ENCODE results near the gene C1orf52. TPM values are rescaled to one million over a fixed set of nuclear protein-coding genes. Genes with fewer than 3 reads are reported as not detected.

Gene C1orf52
- 55.1 and 62.1 TPM in 2 replicates for total RNA-seq (2014; rRNA removed; shearing (Covaris generic))

GRCh38 chr1:85259118-85259911, at the start of gene C1orf52:
Gene C1orf52, minus strand, starts transcription at chr1:85259662. Its CDS starts 29 bp downstream, at chr1:85259633.
- DNase-seq (ENCODE audit: low read depth), result peak; percentile 97

- DNase-seq (ENCODE audit: low read depth), result peak; percentile 46
Observed at GRCh38 chr1:85308833-85309350, 49.4 kb upstream of the C1orf52 start.

GRCh38 chr1:85307987-85308832, 48.7 kb upstream of the C1orf52 start:
- DNase-seq (ENCODE audit: low read depth), result peak; percentile 97

GRCh38 chr1:85306236-85306635, 46.8 kb upstream of the C1orf52 start:
- no peak for DNase-seq (ENCODE audit: low read depth)

GRCh38 chr1:85303440-85304162, 44.1 kb upstream of the C1orf52 start:
- DNase-seq (ENCODE audit: low read depth), result no peak

GRCh38 chr1:85300140-85300539, 40.7 kb upstream of the C1orf52 start:
- no peak for DNase-seq (ENCODE audit: low read depth)

GRCh38 chr1:85297855-85298629, 38.6 kb upstream of the C1orf52 start:
- DNase-seq (ENCODE audit: low read depth), result peak; percentile 99

- no peak for DNase-seq (ENCODE audit: low read depth)
Observed at GRCh38 chr1:85297538-85297854, 38.0 kb upstream of the C1orf52 start.

GRCh38 chr1:85296980-85297379, 37.5 kb upstream of the C1orf52 start:
- DNase-seq (ENCODE audit: low read depth), result peak; percentile 58

- DNase-seq (ENCODE audit: low read depth), result peak; percentile 37
Observed at GRCh38 chr1:85295654-85296053, 36.2 kb upstream of the C1orf52 start.

- peak; percentile 89 for DNase-seq (ENCODE audit: low read depth)
Observed at GRCh38 chr1:85295006-85295431, 35.6 kb upstream of the C1orf52 start.

- no peak for DNase-seq (ENCODE audit: low read depth)
Observed at GRCh38 chr1:85290826-85291225, 31.4 kb upstream of the C1orf52 start.

GRCh38 chr1:85289848-85290335, 30.4 kb upstream of the C1orf52 start:
- DNase-seq (ENCODE audit: low read depth), result no peak

- DNase-seq (ENCODE audit: low read depth), result peak; percentile 98
Observed at GRCh38 chr1:85289207-85289847, 29.9 kb upstream of the C1orf52 start.

GRCh38 chr1:85284202-85284601, 24.7 kb upstream of the C1orf52 start:
- no peak for DNase-seq (ENCODE audit: low read depth)

- DNase-seq (ENCODE audit: low read depth), result no peak
Observed at GRCh38 chr1:85283475-85284199, 24.2 kb upstream of the C1orf52 start.

GRCh38 chr1:85282424-85282823, 23.0 kb upstream of the C1orf52 start:
- DNase-seq (ENCODE audit: low read depth), result no peak

- DNase-seq (ENCODE audit: low read depth), result no peak
Observed at GRCh38 chr1:85280636-85281035, 21.2 kb upstream of the C1orf52 start.

- DNase-seq (ENCODE audit: low read depth), result no peak
Observed at GRCh38 chr1:85279458-85280080, 20.1 kb upstream of the C1orf52 start.
